Measurements from ENCODE around the gene CUEDC1. TPM values are rescaled to one million over a fixed set of nuclear protein-coding genes. Genes with fewer than 3 reads are reported as not detected.
A peak's percentile ranks its signal among the peaks of the same experiment; 100 is the strongest.

The CUEDC1 gene
- total RNA-seq, 3 donors from 2014 or later, result 23.5 to 46.8 (median 23.6) TPM

DNA sequence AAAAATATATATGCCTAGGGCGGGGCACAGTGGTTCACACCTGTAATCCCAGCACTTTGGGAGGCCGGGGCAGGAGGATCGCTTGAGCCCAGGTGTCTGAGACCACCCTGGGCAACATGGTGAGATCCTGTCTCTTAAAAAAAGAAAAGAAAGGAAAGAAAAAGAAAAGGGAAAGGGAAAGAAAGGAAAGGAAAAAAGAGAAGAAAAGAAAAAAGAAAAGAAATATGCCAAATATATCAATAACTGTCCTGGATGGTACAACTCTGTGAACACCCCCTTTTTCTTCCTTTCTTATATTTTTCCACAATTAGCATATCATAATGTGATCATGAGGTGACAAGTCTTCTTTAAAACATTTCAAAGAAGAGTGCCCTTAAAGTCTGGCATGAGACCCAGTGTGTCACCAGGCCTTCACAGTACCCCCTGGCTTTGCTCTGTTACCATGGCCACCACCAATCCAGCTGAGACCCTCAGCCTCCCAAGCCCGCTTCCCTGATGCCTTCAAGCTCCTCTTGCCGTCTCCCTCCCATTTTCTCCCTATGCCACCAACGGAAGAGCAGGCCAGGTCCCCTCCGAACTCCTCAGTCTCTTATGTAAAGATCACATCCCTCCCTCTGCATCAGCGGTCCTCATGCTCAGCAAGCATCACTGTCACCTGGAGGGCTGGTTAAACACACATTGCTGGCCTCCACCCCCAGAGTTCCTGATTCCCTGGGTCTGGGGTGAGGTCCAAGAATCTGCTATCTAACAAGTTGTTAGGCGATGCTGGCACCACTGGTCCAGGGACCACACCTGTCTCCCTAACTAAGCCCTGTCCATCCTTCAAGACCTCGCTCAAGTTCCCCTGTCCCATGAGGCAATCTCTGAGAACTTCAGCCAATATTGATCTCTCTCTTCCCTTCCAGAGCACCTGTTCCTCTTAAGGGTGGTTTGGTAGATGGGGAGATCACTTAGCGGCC lies 44.5 kb downstream of the CUEDC1 start:
- TF ChIP-seq, protein P1, sequence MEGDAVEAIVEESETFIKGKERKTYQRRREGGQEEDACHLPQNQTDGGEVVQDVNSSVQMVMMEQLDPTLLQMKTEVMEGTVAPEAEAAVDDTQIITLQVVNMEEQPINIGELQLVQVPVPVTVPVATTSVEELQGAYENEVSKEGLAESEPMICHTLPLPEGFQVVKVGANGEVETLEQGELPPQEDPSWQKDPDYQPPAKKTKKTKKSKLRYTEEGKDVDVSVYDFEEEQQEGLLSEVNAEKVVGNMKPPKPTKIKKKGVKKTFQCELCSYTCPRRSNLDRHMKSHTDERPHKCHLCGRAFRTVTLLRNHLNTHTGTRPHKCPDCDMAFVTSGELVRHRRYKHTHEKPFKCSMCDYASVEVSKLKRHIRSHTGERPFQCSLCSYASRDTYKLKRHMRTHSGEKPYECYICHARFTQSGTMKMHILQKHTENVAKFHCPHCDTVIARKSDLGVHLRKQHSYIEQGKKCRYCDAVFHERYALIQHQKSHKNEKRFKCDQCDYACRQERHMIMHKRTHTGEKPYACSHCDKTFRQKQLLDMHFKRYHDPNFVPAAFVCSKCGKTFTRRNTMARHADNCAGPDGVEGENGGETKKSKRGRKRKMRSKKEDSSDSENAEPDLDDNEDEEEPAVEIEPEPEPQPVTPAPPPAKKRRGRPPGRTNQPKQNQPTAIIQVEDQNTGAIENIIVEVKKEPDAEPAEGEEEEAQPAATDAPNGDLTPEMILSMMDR (IDR thresholded peaks at IDR 0.05), result no peak
- H3K9me3 ChIP-seq, result no peaks in the 10 kb centered on the region
- ATAC-seq (no peak), DNase-seq (peak in 1 of 3 donors; percentile 21)
- no peaks in the 10 kb centered on the region for H3K36me3 ChIP-seq (ENCODE audit: low read depth)
- no peak overlapping the region for H3K4me3 ChIP-seq
- peaks cover 19% of the 10 kb centered on the region for H3K4me1 ChIP-seq (ENCODE audit: low read depth)
- intact Hi-C loops (cut with DNase I, micrococcal nuclease), result no loop called here

DNA sequence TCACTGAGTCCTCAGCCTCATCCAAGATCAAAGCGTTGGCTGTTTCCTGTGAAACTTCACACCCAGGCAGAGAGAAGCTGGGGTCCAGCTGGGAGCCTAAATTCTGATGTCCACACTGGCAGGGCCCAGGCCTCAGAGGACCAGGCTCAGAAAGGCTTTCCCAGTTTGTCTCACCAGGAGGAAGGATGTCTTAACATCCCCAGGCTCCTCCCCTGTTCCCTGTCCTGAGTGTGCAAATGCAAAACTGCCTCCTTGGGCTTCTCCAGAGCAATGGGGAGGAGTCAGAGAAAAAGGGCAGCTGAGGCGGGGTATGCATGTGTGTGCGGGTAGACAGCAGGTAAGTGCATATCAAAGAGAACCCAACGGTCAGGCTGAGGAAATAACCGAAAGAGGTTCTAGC lies 45.7 kb downstream of the CUEDC1 start:
- Histone ChIP-seq H3K4me3 (no peak overlapping the region), H3K36me3 (ENCODE audit: low read depth) (no peaks in the 10 kb centered on the region), H3K4me1 (ENCODE audit: low read depth) (peaks cover 23% of the 10 kb centered on the region), H3K9me3 (no peaks in the 10 kb centered on the region)
- DNase-seq (peak in 1 of 3 donors; percentile 7), ATAC-seq (no peak)
- TF ChIP-seq, protein P1 (IDR thresholded peaks at IDR 0.05), result no peak
- intact Hi-C loops (cut with DNase I, micrococcal nuclease), result no loop called here

DNA sequence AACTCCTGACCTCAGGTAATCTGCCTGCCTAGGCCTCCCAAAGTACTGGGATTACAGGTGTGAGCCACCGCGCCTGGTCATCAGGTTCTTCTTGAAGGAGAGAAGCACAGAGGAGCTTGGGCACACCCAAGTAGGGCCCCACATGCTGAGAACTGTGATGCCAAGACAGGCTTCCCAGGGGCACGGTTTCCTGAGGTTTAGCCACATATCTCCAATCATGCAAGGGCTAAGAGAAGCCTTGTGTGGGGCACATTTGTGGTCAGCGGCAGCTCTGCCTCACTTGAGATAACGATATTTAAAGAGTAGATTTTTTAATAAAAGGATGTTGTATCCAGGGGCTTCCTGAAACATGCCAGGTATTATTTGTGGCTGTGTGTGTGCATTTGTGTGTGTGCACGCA lies 46.9 kb downstream of the CUEDC1 start:
- intact Hi-C loops (cut with DNase I, micrococcal nuclease), result no loop called here
- ATAC-seq (no peak), DNase-seq (peak in 1 of 3 donors; percentile 27)
- Histone ChIP-seq H3K4me3 (no peak overlapping the region), H3K9me3 (no peaks in the 10 kb centered on the region), H3K36me3 (ENCODE audit: low read depth) (no peaks in the 10 kb centered on the region), H3K4me1 (ENCODE audit: low read depth) (peaks cover 26% of the 10 kb centered on the region)
- TF ChIP-seq, protein P1 (IDR thresholded peaks at IDR 0.05), result no peak

DNA sequence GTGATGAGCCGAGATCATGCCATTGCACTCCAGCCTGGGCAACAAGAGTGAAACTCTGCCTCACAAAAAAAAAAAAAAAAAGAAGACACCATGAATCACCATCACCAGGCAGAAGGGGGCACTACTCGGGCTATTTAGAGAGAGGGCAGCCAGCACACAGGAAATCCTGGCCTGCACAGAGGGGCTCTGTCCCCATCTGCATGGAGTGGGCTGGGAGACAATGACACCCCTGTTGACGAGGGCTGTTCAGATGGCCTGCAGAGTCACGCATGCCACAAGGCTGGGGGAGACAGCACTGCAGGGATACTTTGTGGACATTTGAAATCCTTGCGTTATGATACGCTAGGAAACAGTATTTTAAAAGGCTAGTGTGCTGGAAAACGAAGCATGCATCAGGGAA lies 48.3 kb downstream of the CUEDC1 start:
- DNase-seq, result no peak
- Histone ChIP-seq H3K36me3 (ENCODE audit: low read depth) (no peaks in the 10 kb centered on the region), H3K9me3 (no peaks in the 10 kb centered on the region), H3K4me1 (ENCODE audit: low read depth) (peaks cover 31% of the 10 kb centered on the region), H3K4me3 (no peak overlapping the region)
- ATAC-seq, result no peak
- TF ChIP-seq, protein P1 (IDR thresholded peaks at IDR 0.05), result no peak
- intact Hi-C loops (cut with DNase I, micrococcal nuclease), result no loop called here

DNA sequence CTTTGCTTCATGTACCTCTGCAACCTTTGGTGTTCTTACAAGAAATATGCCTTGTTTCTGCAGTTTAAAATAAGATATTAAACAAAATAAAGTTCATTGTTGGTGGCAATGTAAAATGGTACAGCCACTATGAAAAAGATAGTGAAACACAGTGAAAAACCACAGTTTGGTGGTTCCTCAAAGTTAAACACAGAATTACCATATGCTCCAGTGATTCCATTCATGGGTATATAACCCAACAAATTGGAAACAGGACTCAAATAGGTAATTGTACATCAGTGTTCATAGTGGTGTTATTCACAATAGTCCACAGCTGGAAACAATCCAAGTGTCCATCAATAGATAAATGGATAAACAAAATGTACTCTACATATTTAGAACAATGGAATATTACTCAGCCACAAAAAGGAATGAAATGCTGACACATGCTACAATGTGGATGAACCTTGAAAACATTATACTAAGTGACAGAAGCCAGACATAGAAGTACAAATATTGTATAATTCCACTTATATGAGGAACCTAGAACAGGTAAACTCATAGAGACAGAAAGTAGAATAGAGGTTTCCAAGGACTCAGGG lies 49.2 kb downstream of the CUEDC1 start:
- no peak for ATAC-seq
- no peaks in the 10 kb centered on the region for H3K36me3 ChIP-seq (ENCODE audit: low read depth)

More for the DNA sequence above, 49.2 kb downstream of the CUEDC1 start:
- Histone ChIP-seq H3K9me3 (no peaks in the 10 kb centered on the region), H3K4me3 (no peak overlapping the region), H3K4me1 (ENCODE audit: low read depth) (peaks cover 40% of the 10 kb centered on the region)
- intact Hi-C loops (cut with DNase I, micrococcal nuclease), result no loop called here
- no peak for DNase-seq
- TF ChIP-seq, protein P1 (IDR thresholded peaks at IDR 0.05), result no peak

Measured in mucosa of descending colon (tissue), 3 donors.